A549 treated with Hydrocortisone at 1 μM for 4 hours (cell line): ENCODE results near the gene MRPL46. TPM values are rescaled to one million over a fixed set of nuclear protein-coding genes. Genes with fewer than 3 reads are reported as not detected.

Experiments
- total RNA-seq: library from RNA; stranded (reverse); fragments of 200-300 nt; extraction: Qiagen RNA extraction; gene quantifications from 5 replicates; pipeline ENCODE4 v1.2.3, GENCODE V29; 2022

The MRPL46 gene
- 51.7 to 62.9 TPM (median 57.8 TPM) in 5 replicates for total RNA-seq

DNA sequence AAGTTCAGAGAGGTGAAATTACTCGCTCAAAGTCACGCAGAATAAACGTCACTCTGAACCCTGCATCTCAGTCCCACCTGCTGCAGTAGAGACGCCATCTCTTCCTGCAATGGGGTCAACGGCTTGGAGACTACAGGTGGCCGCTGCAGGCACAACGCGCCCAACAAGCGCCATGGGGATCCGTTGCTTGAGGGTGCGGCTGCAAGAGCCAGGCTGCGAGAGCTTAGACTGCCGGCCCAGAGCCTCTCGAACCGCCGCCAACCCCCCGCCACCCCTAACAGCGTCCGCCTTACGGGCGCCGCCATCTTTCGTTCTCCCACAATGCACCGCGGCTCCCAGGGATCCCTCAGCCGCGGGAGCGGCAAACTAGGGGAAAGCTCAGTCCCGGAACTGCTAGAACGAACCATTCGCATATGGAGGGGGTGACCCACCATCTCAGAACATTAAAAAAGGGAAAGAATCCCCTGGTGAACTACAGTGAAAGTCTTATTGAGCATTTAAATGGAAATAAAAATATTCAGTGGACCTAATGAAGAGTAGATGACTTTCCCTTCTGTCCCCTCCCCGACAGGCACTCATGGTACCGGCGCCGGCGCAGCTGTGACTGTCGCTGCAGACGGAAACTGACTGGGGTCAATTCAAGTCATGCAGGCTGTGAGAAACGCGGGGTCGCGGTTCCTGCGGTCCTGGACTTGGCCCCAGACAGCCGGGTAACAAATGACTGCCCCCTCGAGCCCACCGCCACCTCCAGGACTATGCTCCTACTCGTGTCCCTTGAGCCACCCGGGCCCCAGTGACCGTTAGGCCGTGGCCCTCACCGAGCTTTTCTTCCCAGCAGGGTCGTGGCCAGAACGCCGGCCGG is at the start of gene MRPL46, which contains the start of gene MRPS11:
Gene MRPL46 (minus strand): TSS at position 316 of the 862 bp plus-strand sequence. CDS start 11 bp downstream, at position 305.
Gene MRPS11 (plus strand): TSS at position 636 of the 862 bp plus-strand sequence. CDS start 10 bp downstream, at position 646.

Other genes with a start within 250 kb of the MRPL46 start
- 18.0 to 25.1 TPM (median 22.2 TPM) in 5 replicates for gene NTRK3, start 210.6 kb downstream of the MRPL46 start, total RNA-seq
- gene MRPS11, start 320 bp upstream of the MRPL46 start, total RNA-seq: 82.0 to 127 TPM (median 115 TPM) in 5 replicates
- gene DET1, start 79.3 kb upstream of the MRPL46 start, total RNA-seq: 5.5 to 6.6 TPM (median 5.9 TPM) in 5 replicates
- gene AEN, start 154.0 kb upstream of the MRPL46 start, total RNA-seq: 71.2 to 93.1 TPM (median 83.8 TPM) in 5 replicates
- gene ISG20, start 171.6 kb upstream of the MRPL46 start, total RNA-seq: 33.0 to 44.6 TPM (median 38.2 TPM) in 5 replicates